SHP77 treated with DMSO at 0.1 percent for 48 hours (cell line): ENCODE results near the gene DPYSL5.
"Not testable (repeated sequence)": the region's sequence is repeated elsewhere in the genome, so short reads cannot be mapped to it uniquely, and the experiment has no call there.

ENCODE experiments used
- DNase-seq: peaks from one replicate; lab custom pipeline; 2025; lab: John Stamatoyannopoulos, UW

DPYSL5 gene

GRCh38 chr2:26875808-26876207, 27.9 kb downstream of the DPYSL5 start:
- no peak for DNase-seq

GRCh38 chr2:26876260-26876659, 28.3 kb downstream of the DPYSL5 start:
- no peak for DNase-seq

GRCh38 chr2:26877276-26877675, 29.3 kb downstream of the DPYSL5 start:
- no peak for DNase-seq

- no peak for DNase-seq
These were observed 32.2 kb downstream of the DPYSL5 start for GRCh38 chr2:26880161-26880560.

GRCh38 chr2:26880910-26881435, 33.0 kb downstream of the DPYSL5 start:
- DNase-seq: no peak

- DNase-seq: not testable (repeated sequence)
These were observed 34.3 kb downstream of the DPYSL5 start for GRCh38 chr2:26882220-26882619.

- DNase-seq: no peak
These were observed 36.0 kb downstream of the DPYSL5 start for GRCh38 chr2:26883956-26884355.

GRCh38 chr2:26884486-26884885, 36.6 kb downstream of the DPYSL5 start:
- no peak for DNase-seq

GRCh38 chr2:26885651-26886329, 37.9 kb downstream of the DPYSL5 start:
- DNase-seq: no peak

GRCh38 chr2:26886736-26887135, 38.8 kb downstream of the DPYSL5 start:
- no peak for DNase-seq

GRCh38 chr2:26887151-26887550, 39.2 kb downstream of the DPYSL5 start:
- DNase-seq: no peak

- no peak for DNase-seq
These were observed 41.9 kb downstream of the DPYSL5 start for GRCh38 chr2:26889796-26890195.

- DNase-seq: no peak
These were observed 42.5 kb downstream of the DPYSL5 start for GRCh38 chr2:26890341-26891000.

GRCh38 chr2:26892133-26892532, 44.2 kb downstream of the DPYSL5 start:
- DNase-seq: no peak

GRCh38 chr2:26892922-26893524, 45.1 kb downstream of the DPYSL5 start:
- DNase-seq: no peak

GRCh38 chr2:26894136-26894535, 46.2 kb downstream of the DPYSL5 start:
- no peak for DNase-seq

- no peak for DNase-seq
These were observed 50.0 kb downstream of the DPYSL5 start for GRCh38 chr2:26897807-26898479.

- DNase-seq: no peak
These were observed 50.6 kb downstream of the DPYSL5 start for GRCh38 chr2:26898480-26899078.

GRCh38 chr2:26899500-26900164, 51.7 kb downstream of the DPYSL5 start:
- no peak for DNase-seq

GRCh38 chr2:26900831-26901321, 52.9 kb downstream of the DPYSL5 start:
- no peak for DNase-seq
